Mesothelial cell of epicardium (in vitro differentiated cells): ENCODE data around the gene NOLC1. TPM values are rescaled to one million over a fixed set of nuclear protein-coding genes. Genes with fewer than 3 reads are reported as not detected.
A peak's percentile ranks its signal among the peaks of the same experiment; 100 is the strongest.

Source experiments
- DNase-seq, 2 experiments: peaks; one replicate each; pipeline ENCODE4 v3.0.0; 2021; ENCODE audit warnings: low spot score in 2 of 2; ENCODE audit not compliant: unreplicated experiment in 2 of 2
- H3K27ac Mint-ChIP-seq: 2 replicates; pipeline ENCODE4 v1.8.0; 2021; ENCODE audit warnings: mixed read lengths
- H3K27me3 Mint-ChIP-seq: 2 replicates; pipeline ENCODE4 v1.8.0; 2021; ENCODE audit warnings: low read depth, mixed read lengths
- H3K36me3 Mint-ChIP-seq: 2 replicates; pipeline ENCODE4 v1.8.0; 2021; ENCODE audit warnings: mixed read lengths
- H3K4me1 Mint-ChIP-seq: 2 replicates; pipeline ENCODE4 v1.8.0; 2021; ENCODE audit warnings: mixed read lengths
- H3K4me3 Mint-ChIP-seq: 2 replicates; pipeline ENCODE4 v1.8.0; 2021; ENCODE audit warnings: mild to moderate bottlenecking, moderate library complexity, mixed read lengths
- H3K9me3 Mint-ChIP-seq: 2 replicates; pipeline ENCODE4 v1.8.0; 2021; ENCODE audit warnings: mixed read lengths
- CTCF ChIP-seq: fragments of 200-600 bp; sonication (generic); IDR thresholded peaks from one replicate; pipeline ENCODE4 v1.5.0; 2021; ENCODE audit warnings: antibody characterized with exemption; ENCODE audit not compliant: unreplicated experiment
- total RNA-seq: library from RNA; stranded (reverse); gene quantifications from 3 replicates; pipeline ENCODE4 v1.2.1, GENCODE V29; 2021

Gene NOLC1
- total RNA-seq, 1 donor from 2014 or later: 65.5 TPM

DNA sequence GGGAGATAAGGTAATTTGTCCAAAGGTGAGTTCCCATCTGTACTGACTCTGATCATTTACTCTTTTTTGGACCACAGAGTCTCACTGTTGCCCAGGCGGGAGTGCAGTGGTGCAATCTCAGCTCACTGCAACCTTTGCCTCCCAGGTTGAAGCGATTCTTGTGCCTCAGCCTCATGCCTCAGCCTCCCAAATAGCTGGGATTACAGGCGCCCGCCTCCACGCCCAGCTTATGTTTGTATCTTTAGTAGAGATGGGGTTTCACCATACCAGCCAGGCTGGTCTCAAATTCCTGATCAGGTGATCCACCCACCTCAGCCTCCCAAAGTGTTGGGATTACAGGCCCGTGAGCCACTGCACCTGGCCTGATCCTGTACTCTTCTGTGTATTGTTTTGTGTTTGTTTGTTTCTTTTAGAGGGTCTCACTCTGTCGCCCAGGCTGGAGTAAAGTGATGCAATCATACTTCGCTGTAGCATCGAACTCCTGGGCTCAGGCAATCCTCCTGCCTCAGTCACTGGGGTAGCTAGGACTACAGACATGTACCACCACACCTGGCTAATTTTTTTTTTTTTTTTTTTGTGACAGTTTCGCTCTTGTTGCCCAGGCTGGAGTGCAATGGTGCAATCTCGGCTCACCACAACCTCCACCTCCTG is 2.4 kb downstream of the NOLC1 start:
- H3K9me3 Mint-ChIP-seq: no peaks in the 10 kb centered on the region
- peaks cover 19% of the 10 kb centered on the region for H3K4me1 Mint-ChIP-seq
- no peak for TF ChIP-seq CTCF
- peak overlapping the region; percentile 37 for H3K4me3 Mint-ChIP-seq
- no peaks in the 10 kb centered on the region for H3K27me3 Mint-ChIP-seq
- H3K36me3 Mint-ChIP-seq: peaks cover 31% of the 10 kb centered on the region
- no peak overlapping the region for H3K27ac Mint-ChIP-seq
- no peak for DNase-seq

GRCh38 chr10:102157224-102157623 is 5.0 kb downstream of the NOLC1 start:
- H3K4me3 Mint-ChIP-seq: no peak overlapping the region
- TF ChIP-seq CTCF: no peak
- H3K4me1 Mint-ChIP-seq: peaks cover 12% of the 10 kb centered on the region
- DNase-seq: no peak
- H3K27ac Mint-ChIP-seq: no peak overlapping the region
- H3K36me3 Mint-ChIP-seq: peaks cover 46% of the 10 kb centered on the region
- H3K27me3 Mint-ChIP-seq: no peaks in the 10 kb centered on the region
- H3K9me3 Mint-ChIP-seq: no peaks in the 10 kb centered on the region

DNA sequence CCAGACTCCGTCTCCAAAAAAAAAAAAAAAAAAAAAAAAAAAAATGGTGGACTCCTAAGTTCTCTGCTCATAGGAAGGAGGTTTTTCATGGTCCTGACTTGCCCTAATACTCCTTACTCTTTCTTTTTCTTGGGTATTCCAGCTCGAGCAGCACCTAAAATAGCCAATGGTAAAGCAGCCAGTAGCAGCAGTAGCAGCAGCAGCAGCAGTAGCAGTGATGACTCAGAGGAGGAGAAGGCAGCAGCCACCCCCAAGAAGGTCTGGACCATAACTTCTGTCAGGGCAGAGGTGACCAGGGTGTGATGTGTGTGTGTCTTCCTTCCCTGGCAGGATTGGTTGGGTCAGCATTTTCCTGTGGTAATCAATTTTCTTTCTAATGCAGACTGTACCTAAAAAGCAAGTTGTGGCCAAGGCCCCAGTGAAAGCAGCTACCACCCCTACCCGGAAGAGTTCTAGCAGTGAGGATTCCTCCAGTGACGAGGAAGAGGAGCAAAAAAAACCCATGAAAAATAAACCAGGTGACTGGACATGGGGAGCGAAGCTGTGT is 6.9 kb downstream of the NOLC1 start:
- no peak overlapping the region for H3K27ac Mint-ChIP-seq
- H3K36me3 Mint-ChIP-seq: peaks cover 43% of the 10 kb centered on the region
- no peaks in the 10 kb centered on the region for H3K27me3 Mint-ChIP-seq

GRCh38 chr10:102159831-102160230 is 7.6 kb downstream of the NOLC1 start:
- no peaks in the 10 kb centered on the region for H3K4me1 Mint-ChIP-seq
- no peak overlapping the region for H3K4me3 Mint-ChIP-seq
- no peaks in the 10 kb centered on the region for H3K27me3 Mint-ChIP-seq
- H3K36me3 Mint-ChIP-seq: peaks cover 41% of the 10 kb centered on the region
- H3K27ac Mint-ChIP-seq: no peak overlapping the region
- DNase-seq: no peak
- no peaks in the 10 kb centered on the region for H3K9me3 Mint-ChIP-seq
- TF ChIP-seq CTCF: no peak

More for the DNA sequence above, 6.9 kb downstream of the NOLC1 start:
- DNase-seq: no peak
- H3K4me3 Mint-ChIP-seq: no peak overlapping the region
- H3K9me3 Mint-ChIP-seq: no peaks in the 10 kb centered on the region
- H3K4me1 Mint-ChIP-seq: peaks cover 2% of the 10 kb centered on the region
- TF ChIP-seq CTCF: no peak

GRCh38 chr10:102163342-102163989 is 11.3 kb downstream of the NOLC1 start:
- Mint-ChIP-seq H3K36me3 (peaks cover 30% of the 10 kb centered on the region), H3K27me3 (no peaks in the 10 kb centered on the region), H3K4me3 (no peak overlapping the region), H3K27ac (no peak overlapping the region), H3K4me1 (no peaks in the 10 kb centered on the region), H3K9me3 (no peaks in the 10 kb centered on the region)
- DNase-seq: no peak
- TF ChIP-seq CTCF: no peak
